Hypothalamus (tissue), 51 donors: ENCODE data around the gene SLC6A3.
"Not testable (repeated sequence)": the region's sequence is repeated elsewhere in the genome, so short reads cannot be mapped to it uniquely, and the experiment has no call there.

Experiments used
- DNase-seq, 51 donors: peaks; one replicate each; lab custom pipeline; 2025; lab: John Stamatoyannopoulos, UW

SLC6A3 gene

DNA sequence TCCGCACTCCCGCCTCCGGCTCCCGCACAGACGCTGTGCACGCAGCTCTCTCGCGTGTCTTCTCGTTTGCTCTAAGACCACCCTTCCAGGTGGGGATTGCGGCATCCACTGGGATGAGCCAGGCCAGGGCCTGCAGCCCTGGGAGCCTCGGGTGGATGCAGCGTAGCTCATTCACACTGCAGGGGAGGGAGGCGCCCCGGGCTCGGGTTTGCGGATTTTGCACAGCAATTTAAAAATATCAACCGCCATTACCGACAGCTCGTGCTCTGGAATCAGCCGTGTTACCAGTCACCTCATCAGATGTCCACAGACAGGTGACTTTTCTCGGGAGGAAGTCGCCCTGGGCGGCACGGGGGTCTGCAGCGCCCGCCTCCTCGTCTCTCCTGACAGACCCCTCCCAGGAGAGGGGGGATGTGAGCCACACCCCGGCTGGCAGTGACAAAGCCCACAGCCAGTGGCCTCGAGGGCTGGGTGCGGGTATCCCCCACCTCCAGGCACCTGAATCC lies 20.8 kb upstream of the SLC6A3 start:
- DNase-seq: no peak

GRCh38 chr5:1465117-1465516 lies 19.9 kb upstream of the SLC6A3 start:
- no peak for DNase-seq

GRCh38 chr5:1464511-1464910 lies 19.3 kb upstream of the SLC6A3 start:
- DNase-seq: no peak

GRCh38 chr5:1464096-1464446 lies 18.8 kb upstream of the SLC6A3 start:
- DNase-seq: no peak

- no peak for DNase-seq
Observed at GRCh38 chr5:1463326-1464095, 18.3 kb upstream of the SLC6A3 start.

DNA sequence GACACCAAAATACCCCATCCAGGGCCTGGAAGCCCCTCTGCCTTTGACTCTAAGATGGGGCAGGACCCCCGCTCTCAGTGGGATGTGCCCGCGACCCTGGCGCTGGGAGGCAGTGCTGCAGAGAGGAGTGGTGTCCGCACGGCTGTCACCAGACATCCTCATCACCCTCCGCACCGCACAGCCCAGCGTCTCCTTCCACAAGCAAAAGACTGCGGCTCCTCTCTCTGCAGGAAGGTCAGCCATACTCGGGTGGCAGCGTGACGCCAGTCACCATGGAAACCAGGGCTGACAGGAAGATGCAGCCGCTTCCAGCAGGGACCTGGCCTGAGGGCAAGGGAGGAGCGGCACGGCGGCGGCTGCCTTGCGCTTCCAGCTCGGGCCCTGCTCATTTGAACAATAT lies 17.1 kb upstream of the SLC6A3 start:
- peak in 3 of 51 donors; percentile 8 to 26 (median 15) for DNase-seq

GRCh38 chr5:1461396-1461795 lies 16.2 kb upstream of the SLC6A3 start:
- DNase-seq: no peak

DNA sequence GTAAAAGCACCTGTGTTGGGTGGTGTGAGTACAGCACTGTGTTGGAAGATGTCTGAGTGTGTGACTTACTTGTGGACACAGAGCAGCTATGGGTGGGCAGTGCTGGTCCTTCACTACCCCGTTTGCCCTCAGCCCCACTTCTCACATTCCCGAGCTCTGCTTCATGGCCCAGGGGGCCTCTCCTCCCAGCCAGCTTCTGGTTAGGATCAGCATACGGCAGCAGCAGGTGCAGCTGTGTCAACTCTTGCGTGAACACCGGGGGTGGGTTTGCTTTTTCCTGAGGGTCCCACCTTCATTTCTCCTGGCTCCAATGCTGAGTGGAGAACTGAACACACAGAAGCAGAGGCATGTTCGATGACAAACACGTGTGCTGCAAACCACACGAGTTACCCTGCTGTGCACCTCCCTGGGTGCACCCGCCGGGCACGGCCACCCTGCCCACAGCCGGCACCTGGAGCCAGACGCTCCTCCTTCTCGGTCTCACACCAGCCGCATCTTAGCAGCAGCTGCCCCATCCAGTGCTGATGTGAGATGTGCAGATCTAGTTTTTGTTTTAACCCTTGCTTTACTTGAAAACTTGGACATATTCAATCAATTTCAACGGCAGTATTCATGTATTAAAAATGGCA lies 14.9 kb upstream of the SLC6A3 start:
- no peak for DNase-seq

GRCh38 chr5:1459435-1459834 lies 14.2 kb upstream of the SLC6A3 start:
- not testable (repeated sequence) for DNase-seq

DNA sequence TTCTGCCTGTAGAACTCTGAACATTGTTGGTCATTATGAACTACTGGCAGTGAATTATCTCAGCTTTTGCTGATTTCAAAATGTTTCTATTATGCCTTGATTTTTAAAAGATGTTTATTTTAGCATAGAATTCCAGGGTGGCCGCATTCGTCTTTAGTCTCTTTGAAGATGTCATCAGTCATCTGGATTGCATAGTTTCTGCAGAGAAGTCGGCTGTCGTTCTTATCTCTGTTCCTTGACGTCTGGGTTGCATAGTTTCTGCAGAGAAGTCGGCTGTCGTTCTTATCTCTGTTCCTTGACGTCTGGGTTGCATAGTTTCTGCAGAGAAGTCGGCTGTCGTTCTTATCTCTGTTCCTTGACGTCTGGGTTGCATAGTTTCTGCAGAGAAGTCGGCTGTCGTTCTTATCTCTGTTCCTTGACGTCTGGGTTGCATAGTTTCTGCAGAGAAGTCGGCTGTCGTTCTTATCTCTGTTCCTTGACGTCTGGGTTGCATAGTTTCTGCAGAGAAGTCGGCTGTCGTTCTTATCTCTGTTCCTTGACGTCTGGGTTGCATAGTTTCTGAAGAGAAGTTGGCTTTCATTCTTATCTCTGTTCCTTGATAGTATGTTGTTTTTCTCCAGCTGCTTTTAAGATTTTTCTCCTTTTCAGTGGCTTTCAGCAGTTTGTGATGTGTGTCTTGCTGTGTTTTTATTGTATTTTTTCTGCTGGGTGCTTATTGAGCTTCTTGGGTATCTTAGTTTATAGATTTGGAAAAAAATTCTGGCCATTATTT lies 11.1 kb upstream of the SLC6A3 start:
- not testable (repeated sequence) for DNase-seq

GRCh38 chr5:1453613-1454012 lies 8.4 kb upstream of the SLC6A3 start:
- DNase-seq: no peak

DNA sequence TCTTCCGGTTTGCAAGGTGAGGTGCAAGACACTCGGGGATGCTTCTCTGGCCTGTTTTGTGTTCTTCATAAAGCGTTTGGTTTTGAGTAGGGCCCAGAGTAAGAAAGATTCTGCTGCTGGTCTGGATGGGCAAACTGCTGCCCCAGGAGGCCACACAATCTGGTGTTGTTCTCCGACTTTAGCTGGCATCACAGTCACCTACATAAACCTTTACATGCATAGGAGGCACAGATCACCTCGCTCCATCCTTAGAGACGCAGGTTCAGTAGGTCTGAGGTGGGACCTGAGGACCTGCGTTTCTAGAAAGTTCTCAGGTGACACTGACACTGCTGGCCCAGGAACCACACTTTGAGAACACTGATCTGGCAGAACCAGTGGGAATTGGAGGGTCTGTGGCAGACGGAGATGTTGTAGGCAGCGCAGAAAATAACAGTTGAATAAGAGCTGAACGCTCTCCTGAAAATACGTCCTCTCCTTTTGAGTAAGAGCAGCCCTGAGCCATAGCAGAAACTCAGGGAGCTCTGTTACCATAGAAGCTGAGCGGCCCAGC lies 3.9 kb upstream of the SLC6A3 start:
- DNase-seq: no peak

DNA sequence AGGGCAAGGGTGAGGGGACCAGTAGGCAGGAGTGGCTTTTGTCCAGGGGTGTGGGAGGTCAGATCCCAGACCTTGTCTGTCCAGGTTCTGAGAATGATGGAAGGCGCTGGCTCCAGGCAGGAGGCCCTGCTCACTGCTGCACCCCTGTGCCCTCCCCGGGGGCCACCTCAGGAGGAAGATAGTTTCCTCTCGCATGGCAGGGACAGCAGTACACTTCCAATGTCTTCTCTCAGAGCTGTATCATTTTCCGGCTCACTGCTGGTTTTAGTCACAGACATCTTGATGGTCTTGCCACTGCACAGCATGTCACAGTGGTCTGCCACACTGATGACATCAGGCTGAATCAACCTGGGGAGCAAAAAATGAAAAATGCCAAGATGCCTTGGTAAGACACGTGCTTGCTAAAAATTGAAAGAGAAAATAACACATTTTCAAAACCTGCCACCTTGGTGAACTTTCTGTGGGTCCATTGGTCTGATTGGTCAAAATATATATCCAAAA lies 3.3 kb upstream of the SLC6A3 start:
- no peak for DNase-seq

DNA sequence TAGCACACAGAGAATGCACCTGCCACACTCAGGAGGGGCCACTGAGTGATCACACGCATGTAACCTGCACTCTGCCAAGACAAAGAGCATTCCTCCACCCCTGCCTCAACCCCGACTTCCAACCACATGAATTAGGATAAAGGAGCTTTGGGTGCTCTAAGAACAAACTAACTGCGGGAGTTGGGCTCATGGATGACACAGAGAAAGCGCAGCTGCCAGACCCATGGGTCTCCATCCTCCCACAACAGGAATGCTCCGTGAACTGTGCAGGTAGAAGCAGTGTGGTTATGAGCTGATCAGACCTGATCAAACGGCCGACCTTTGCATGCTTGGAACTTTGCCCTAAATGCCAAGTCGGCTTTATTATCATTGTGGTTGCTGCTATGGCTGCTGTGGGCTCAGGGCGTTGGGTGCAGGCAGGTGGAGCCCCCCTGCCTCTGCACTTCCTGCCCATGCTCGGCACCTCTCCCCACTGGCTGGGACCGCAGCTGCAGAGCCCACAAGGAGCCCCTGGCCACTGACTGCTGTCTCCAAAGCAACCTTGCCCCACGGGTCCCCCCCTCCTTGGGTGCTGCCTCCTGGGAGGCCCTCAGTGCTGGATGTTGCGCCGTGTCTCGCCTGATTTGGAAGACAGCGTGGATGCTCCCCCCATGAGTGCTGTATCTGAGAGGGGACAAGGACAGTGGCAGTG lies 2.6 kb upstream of the SLC6A3 start:
- no peak for DNase-seq

DNA sequence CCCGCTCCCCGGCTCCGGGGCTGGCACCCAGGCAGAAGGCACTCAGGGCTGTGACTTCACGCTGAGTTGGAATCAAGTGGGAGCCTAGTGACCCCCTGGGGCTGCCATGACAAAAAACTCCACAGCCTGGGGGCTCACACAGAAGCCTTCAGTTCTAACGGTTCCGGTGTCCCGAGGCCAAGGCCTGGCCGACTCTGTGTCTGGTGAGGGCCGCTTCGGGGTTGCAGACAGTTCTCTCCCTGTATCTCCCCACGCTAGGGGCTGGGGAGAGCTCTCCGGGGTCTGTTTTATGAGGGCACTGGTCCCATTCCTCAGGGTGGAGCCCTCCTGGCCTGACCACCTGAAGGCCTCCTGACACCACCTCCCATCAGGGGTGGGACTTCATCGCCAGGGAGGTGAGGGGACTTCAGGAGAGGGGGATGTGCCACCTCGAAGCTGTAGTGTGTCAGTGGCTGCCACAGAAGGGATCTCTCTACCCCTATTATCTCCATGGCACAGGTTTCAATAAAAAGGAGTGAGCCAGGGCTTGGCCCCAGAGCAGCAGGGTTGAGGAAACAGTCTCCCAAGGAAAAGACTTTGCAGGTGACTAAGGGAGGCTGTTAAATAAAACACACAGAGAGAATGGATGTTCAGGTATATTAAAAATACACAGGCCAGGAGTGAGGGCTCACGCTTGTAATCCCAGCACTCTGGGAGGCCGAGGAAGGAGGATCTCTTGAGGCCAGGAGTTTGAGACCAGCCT lies 1.5 kb upstream of the SLC6A3 start:
- no peak for DNase-seq

DNA sequence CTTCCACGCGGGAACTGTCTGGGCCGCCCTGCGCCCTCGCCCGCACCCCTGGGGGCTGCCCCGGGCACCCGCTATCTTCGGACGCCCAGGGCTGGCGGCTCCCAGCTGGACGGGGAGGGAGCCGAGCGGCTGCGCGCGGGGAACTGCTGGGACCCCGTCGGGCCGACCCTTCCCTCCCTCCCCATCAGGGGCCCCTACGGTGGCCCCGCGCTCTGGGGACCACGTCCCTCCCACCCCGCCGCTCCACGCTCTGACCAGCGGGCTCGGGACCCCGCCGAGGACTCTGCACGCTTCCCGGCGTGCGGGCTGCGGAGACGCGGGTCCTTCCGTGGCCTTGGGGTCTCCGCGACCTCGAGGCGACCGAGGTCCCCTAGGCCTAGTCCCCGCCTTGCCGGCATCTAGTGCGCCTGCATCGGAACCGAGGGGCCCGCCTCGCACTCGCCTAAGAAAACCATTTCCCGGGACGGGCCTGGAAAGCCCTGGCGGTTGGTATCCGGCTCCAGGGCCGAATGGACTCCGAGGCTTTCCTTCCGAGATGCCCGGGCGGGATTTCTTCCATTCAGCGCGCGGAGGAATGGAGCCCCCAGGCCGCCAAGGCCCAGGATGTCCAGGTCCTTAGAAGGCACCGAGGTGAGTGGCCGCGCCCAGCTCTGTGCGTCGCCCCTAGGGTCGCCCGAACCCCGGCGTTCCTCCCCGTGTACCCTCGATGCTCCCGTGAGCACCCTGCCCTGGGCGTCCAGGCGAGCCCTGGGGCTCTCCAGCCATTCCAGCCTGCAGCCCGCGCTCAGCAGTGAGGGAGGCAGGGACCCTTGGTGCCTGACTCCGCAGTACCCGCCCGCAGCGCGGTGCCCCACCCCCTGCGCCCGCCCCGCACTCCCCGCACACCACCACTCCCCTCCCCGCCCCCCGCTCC lies 705 bp upstream of the SLC6A3 start:
- DNase-seq: no peak

GRCh38 chr5:1444361-1445189 lies 665 bp downstream of the SLC6A3 start:
- DNase-seq: no peak

GRCh38 chr5:1443991-1444360 lies 1.3 kb downstream of the SLC6A3 start:
- DNase-seq: no peak
